WTC11 (cell line): ENCODE results near the gene CSF2. TPM values are rescaled to one million over a fixed set of nuclear protein-coding genes. Genes with fewer than 3 reads are reported as not detected.

Experiments used
- ATAC-seq: fragments of 200-7000 bp; cut with Tn5 transposase; 2 replicates; pipeline ENCODE4 v1.10.0; 2021; ENCODE audit warnings: mild to moderate bottlenecking, moderate library complexity
- CTCF ChIA-PET: fragments of 300-600 bp; sonication (Branson Sonifier 250); formaldehyde crosslinking; loops from one replicate; lab custom pipeline; 2021; ENCODE audit warnings: antibody characterized with exemption; lab: Charles Lee
- POLR2A ChIA-PET: fragments of 350-600 bp; sonication (Branson Sonifier 250); formaldehyde crosslinking; loops from one replicate; lab custom pipeline; 2021; ENCODE audit warnings: antibody characterized with exemption; lab: Charles Lee
- DNase-seq: peaks from one replicate; pipeline ENCODE4 v3.0.0; 2021; ENCODE audit warnings: low spot score
- H3K27ac Mint-ChIP-seq: 2 replicates; pipeline ENCODE4 v1.8.0; 2021; ENCODE audit warnings: mixed read lengths
- H3K27me3 Mint-ChIP-seq: 2 replicates; pipeline ENCODE4 v1.8.0; 2021; ENCODE audit warnings: low read depth, mild to moderate bottlenecking, moderate library complexity, mixed read lengths
- H3K36me3 Mint-ChIP-seq: 2 replicates; pipeline ENCODE4 v1.8.0; 2021; ENCODE audit warnings: mixed read lengths
- H3K4me1 Mint-ChIP-seq: 2 replicates; pipeline ENCODE4 v1.8.0; 2022; ENCODE audit warnings: mixed read lengths
- H3K4me3 Mint-ChIP-seq: 2 replicates; pipeline ENCODE4 v1.8.0; 2021; ENCODE audit warnings: mild to moderate bottlenecking, moderate library complexity, mixed read lengths
- H3K9me3 Mint-ChIP-seq: 2 replicates; pipeline ENCODE4 v1.8.0; 2021; ENCODE audit warnings: mixed read lengths
- ATF2 ChIP-seq: sonication (generic); formaldehyde crosslinking; IDR thresholded peaks from 2 replicates; pipeline ENCODE4 v1.8.1; 2022; ENCODE audit warnings: low read depth, missing genetic modification reagents, borderline replicate concordance
- ATF3 ChIP-seq: sonication (generic); formaldehyde crosslinking; conservative IDR thresholded peaks from 2 replicates; pipeline ENCODE4 v1.8.1; 2022; ENCODE audit warnings: mild to moderate bottlenecking, missing genetic modification reagents
- CBFB ChIP-seq: sonication (generic); formaldehyde crosslinking; IDR thresholded peaks from 2 replicates; pipeline ENCODE4 v1.8.1; 2022; ENCODE audit warnings: mild to moderate bottlenecking, low read depth, missing genetic modification reagents
- CREB1 ChIP-seq: sonication (generic); formaldehyde crosslinking; IDR thresholded peaks from 2 replicates; pipeline ENCODE4 v1.8.0; 2023; ENCODE audit warnings: mild to moderate bottlenecking, missing genetic modification reagents
- GTF2I ChIP-seq: fragments of 250-450 bp; sonication (Bioruptor Pico); conservative IDR thresholded peaks from 2 replicates; pipeline ENCODE4 v1.4.0; 2021; ENCODE audit warnings: mild to moderate bottlenecking
- HMGA2 ChIP-seq: fragments of 250-450 bp; sonication (Bioruptor Pico); IDR thresholded peaks from 2 replicates; pipeline ENCODE4 v1.4.0; 2021; ENCODE audit warnings: mild to moderate bottlenecking, moderate library complexity
- HMGXB4 ChIP-seq: sonication (generic); formaldehyde crosslinking; IDR thresholded peaks from 2 replicates; pipeline ENCODE4 v1.8.1; 2023; ENCODE audit warnings: mild to moderate bottlenecking, moderate library complexity, missing genetic modification reagents
- NFE2L1 ChIP-seq: sonication (generic); formaldehyde crosslinking; IDR thresholded peaks from 2 replicates; pipeline ENCODE4 v1.8.1; 2023; ENCODE audit warnings: missing genetic modification reagents
- NR1H2 ChIP-seq: sonication (generic); formaldehyde crosslinking; IDR thresholded peaks from 2 replicates; pipeline ENCODE4 v1.9.0; 2021; ENCODE audit warnings: mild to moderate bottlenecking, moderate library complexity, missing genetic modification reagents
- NR2C2 ChIP-seq: sonication (generic); formaldehyde crosslinking; IDR thresholded peaks from 2 replicates; pipeline ENCODE4 v1.8.0; 2022; ENCODE audit warnings: mild to moderate bottlenecking, missing genetic modification reagents
- RELA ChIP-seq: sonication (generic); formaldehyde crosslinking; IDR thresholded peaks from 2 replicates; pipeline ENCODE4 v1.8.1; 2022; ENCODE audit warnings: missing genetic modification reagents, mild to moderate bottlenecking, borderline replicate concordance
- SP1 ChIP-seq: sonication (generic); formaldehyde crosslinking; conservative IDR thresholded peaks from 2 replicates; pipeline ENCODE4 v1.8.1; 2022; ENCODE audit warnings: missing genetic modification reagents
- TCF7 ChIP-seq: sonication (generic); formaldehyde crosslinking; IDR thresholded peaks from 2 replicates; pipeline ENCODE4 v1.8.0; 2022; ENCODE audit warnings: mild to moderate bottlenecking, low read depth, missing genetic modification reagents, moderate library complexity
- ZBTB21 ChIP-seq: sonication (generic); formaldehyde crosslinking; IDR thresholded peaks from 2 replicates; pipeline ENCODE4 v1.8.1; 2023; ENCODE audit warnings: mild to moderate bottlenecking, missing genetic modification reagents, borderline replicate concordance
- ZNF121 ChIP-seq: sonication (generic); formaldehyde crosslinking; IDR thresholded peaks from 2 replicates; pipeline ENCODE4 v1.8.0; 2023; ENCODE audit warnings: missing genetic modification reagents
- ZNF138 ChIP-seq: sonication (generic); formaldehyde crosslinking; conservative IDR thresholded peaks from 2 replicates; pipeline ENCODE4 v1.8.1; 2022; ENCODE audit warnings: mild to moderate bottlenecking, moderate library complexity, missing genetic modification reagents
- ZNF263 ChIP-seq: sonication (generic); formaldehyde crosslinking; IDR thresholded peaks from 2 replicates; pipeline ENCODE4 v1.8.1; 2022; ENCODE audit warnings: low read depth, mild to moderate bottlenecking, moderate library complexity, missing genetic modification reagents
- ZNF396 ChIP-seq: fragments of 250-450 bp; sonication (Bioruptor Pico); IDR thresholded peaks from 2 replicates; pipeline ENCODE4 v1.8.0; 2021; ENCODE audit warnings: mild to moderate bottlenecking, moderate library complexity, borderline replicate concordance
- ZNF423 ChIP-seq: fragments of 250-450 bp; sonication (Bioruptor Pico); IDR thresholded peaks from 2 replicates; pipeline ENCODE4 v2.1.2; 2022; ENCODE audit warnings: mild to moderate bottlenecking, moderate library complexity
- ZNF512 ChIP-seq: sonication (generic); formaldehyde crosslinking; IDR thresholded peaks from 2 replicates; pipeline ENCODE4 v1.8.1; 2022; ENCODE audit warnings: missing genetic modification reagents, borderline replicate concordance
- ZNF532 ChIP-seq: fragments of 250-450 bp; sonication (Bioruptor Pico); IDR thresholded peaks from 2 replicates; pipeline ENCODE4 v1.9.0; 2021; ENCODE audit warnings: mild to moderate bottlenecking, borderline replicate concordance
- total RNA-seq: library from RNA; stranded (reverse); gene quantifications from 3 replicates; pipeline ENCODE4 v1.2.3, GENCODE V29; 2021
- TF ChIP-seq, protein P1 (sequence below): fragments of 200-600 bp; IDR thresholded peaks from 2 replicates; pipeline ENCODE4 v1.8.0; 2022; ENCODE audit warnings: antibody characterized with exemption
- TF ChIP-seq, protein P2 (sequence below): sonication (generic); formaldehyde crosslinking; IDR thresholded peaks from 2 replicates; pipeline ENCODE4 v1.8.0; 2022; ENCODE audit warnings: mild to moderate bottlenecking, missing genetic modification reagents
- TF ChIP-seq, protein P3 (sequence below): fragments of 250-450 bp; sonication (Bioruptor Pico); IDR thresholded peaks from 2 replicates; pipeline ENCODE4 v1.9.0; 2021; ENCODE audit warnings: mild to moderate bottlenecking

CSF2 gene
- total RNA-seq, 1 experiment from 2014 or later, result not detected

- TF ChIP-seq ZNF138 (CRISPR knock-in tag) (no peak), ZNF512 (CRISPR knock-in tag) (no peak), ZNF532 (CRISPR knock-in tag) (no peak), NR1H2 (no peak), ZNF121 (no peak), CBFB (CRISPR knock-in tag) (no peak), TCF7 (CRISPR knock-in tag) (no peak), ZBTB21 (CRISPR knock-in tag) (no peak), HMGA2 (no peak), CREB1 (CRISPR knock-in tag) (no peak)
- TF ChIP-seq, protein P1, sequence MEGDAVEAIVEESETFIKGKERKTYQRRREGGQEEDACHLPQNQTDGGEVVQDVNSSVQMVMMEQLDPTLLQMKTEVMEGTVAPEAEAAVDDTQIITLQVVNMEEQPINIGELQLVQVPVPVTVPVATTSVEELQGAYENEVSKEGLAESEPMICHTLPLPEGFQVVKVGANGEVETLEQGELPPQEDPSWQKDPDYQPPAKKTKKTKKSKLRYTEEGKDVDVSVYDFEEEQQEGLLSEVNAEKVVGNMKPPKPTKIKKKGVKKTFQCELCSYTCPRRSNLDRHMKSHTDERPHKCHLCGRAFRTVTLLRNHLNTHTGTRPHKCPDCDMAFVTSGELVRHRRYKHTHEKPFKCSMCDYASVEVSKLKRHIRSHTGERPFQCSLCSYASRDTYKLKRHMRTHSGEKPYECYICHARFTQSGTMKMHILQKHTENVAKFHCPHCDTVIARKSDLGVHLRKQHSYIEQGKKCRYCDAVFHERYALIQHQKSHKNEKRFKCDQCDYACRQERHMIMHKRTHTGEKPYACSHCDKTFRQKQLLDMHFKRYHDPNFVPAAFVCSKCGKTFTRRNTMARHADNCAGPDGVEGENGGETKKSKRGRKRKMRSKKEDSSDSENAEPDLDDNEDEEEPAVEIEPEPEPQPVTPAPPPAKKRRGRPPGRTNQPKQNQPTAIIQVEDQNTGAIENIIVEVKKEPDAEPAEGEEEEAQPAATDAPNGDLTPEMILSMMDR, result no peak
Observed at GRCh38 chr5:132076983-132077382, 3.4 kb downstream of the CSF2 start (continued).

DNA sequence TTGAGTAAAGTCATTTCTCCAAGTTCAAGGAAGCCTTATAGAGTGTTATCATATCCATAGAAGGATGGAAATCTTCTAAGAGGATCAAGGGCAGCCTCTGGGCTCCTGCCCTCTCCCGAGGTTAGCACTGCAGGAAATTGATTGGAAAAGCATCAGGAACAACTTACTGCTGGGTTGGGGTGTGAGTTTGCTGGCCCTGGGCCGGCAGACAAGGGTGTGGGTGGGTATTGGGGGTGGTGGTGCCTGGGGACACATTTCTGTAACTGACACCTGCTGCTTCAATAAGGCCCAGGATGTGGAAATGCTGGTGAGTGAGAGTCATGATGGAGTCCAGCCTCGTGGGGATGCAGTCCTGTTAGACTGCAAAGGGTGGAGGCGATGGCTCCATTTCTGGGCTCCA is 5.5 kb downstream of the CSF2 start:
- Mint-ChIP-seq H3K9me3 (no peaks in the 10 kb centered on the region), H3K4me1 (no peaks in the 10 kb centered on the region), H3K36me3 (no peaks in the 10 kb centered on the region), H3K27ac (no peak overlapping the region), H3K27me3 (no peaks in the 10 kb centered on the region), H3K4me3 (no peak overlapping the region)
- DNase-seq, result no peak
- ATAC-seq, result no peak
- ChIA-PET POLR2A (no interaction called here), CTCF (no interaction called here)
- TF ChIP-seq RELA, result no peak
- TF ChIP-seq NFE2L1 (CRISPR knock-in tag), result no peak
- no peak for TF ChIP-seq ZNF396
- TF ChIP-seq GTF2I (CRISPR knock-in tag), result no peak
- no peak for TF ChIP-seq ZNF512 (CRISPR knock-in tag)
- no peak for TF ChIP-seq ZNF263 (CRISPR knock-in tag)
- no peak for TF ChIP-seq ATF2 (CRISPR knock-in tag)
- TF ChIP-seq, protein P2, sequence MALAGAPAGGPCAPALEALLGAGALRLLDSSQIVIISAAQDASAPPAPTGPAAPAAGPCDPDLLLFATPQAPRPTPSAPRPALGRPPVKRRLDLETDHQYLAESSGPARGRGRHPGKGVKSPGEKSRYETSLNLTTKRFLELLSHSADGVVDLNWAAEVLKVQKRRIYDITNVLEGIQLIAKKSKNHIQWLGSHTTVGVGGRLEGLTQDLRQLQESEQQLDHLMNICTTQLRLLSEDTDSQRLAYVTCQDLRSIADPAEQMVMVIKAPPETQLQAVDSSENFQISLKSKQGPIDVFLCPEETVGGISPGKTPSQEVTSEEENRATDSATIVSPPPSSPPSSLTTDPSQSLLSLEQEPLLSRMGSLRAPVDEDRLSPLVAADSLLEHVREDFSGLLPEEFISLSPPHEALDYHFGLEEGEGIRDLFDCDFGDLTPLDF, result no peak
- TF ChIP-seq SP1, result no peak
- TF ChIP-seq ATF3, result no peak
- TF ChIP-seq ZNF423 (CRISPR knock-in tag), result no peak
- no peak for TF ChIP-seq HMGXB4
- TF ChIP-seq NR2C2 (CRISPR knock-in tag), result no peak
- TF ChIP-seq, protein P3, sequence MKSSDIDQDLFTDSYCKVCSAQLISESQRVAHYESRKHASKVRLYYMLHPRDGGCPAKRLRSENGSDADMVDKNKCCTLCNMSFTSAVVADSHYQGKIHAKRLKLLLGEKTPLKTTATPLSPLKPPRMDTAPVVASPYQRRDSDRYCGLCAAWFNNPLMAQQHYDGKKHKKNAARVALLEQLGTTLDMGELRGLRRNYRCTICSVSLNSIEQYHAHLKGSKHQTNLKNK (CRISPR knock-in tag), result no peak
